Skeletal muscle tissue (tissue), 4 donors: ENCODE data around the gene DTNBP1. TPM values are rescaled to one million over a fixed set of nuclear protein-coding genes. Genes with fewer than 3 reads are reported as not detected.

Experiments
- H3K27ac ChIP-seq: one replicate; pipeline ENCODE4 v1.7.0; 2013; ENCODE audit warnings: mild to moderate bottlenecking, low read depth, low read length, inconsistent platforms
- H3K27me3 ChIP-seq, 3 donors: one replicate each; pipeline ENCODE4 v1.7.0; 2013; ENCODE audit warnings: low read length in 3 of 3; ENCODE audit not compliant: control insufficient read depth in 3 of 3, insufficient read depth in 3 of 3
- H3K36me3 ChIP-seq, 3 donors: one replicate each; pipeline ENCODE4 v1.7.0; 2013; ENCODE audit warnings: low read length in 3 of 3; ENCODE audit not compliant: control insufficient read depth in 3 of 3, insufficient read depth in 3 of 3
- H3K4me1 ChIP-seq, 3 donors: one replicate each; pipeline ENCODE4 v1.7.0; 2013; ENCODE audit warnings: low read length in 3 of 3, mild to moderate bottlenecking in 3 of 3; ENCODE audit not compliant: control insufficient read depth in 3 of 3, insufficient read depth in 3 of 3
- H3K4me3 ChIP-seq, 3 donors: one replicate each; pipeline ENCODE4 v1.7.0; 2013; ENCODE audit warnings: low read length in 3 of 3
- H3K9ac ChIP-seq, 3 donors: one replicate each; pipeline ENCODE4 v1.7.0; 2013; ENCODE audit warnings: low read length in 3 of 3, mild to moderate bottlenecking in 3 of 3, moderate library complexity in 2 of 3, low read depth in 1 of 3
- H3K9me3 ChIP-seq, 3 donors: one replicate each; pipeline ENCODE4 v1.7.0; 2013; ENCODE audit warnings: low read length in 3 of 3; ENCODE audit not compliant: control insufficient read depth in 3 of 3
- total RNA-seq: library from RNA; depleted of rRNA; stranded (reverse); fragments of >200 nt; gene quantifications from one replicate; pipeline ENCODE4 v1.2.3, GENCODE V29; 2014
- donor health status: Osteomylitis.

DTNBP1 gene
- total RNA-seq, 1 donor from 2014 or later = 15.1 TPM

DNA sequence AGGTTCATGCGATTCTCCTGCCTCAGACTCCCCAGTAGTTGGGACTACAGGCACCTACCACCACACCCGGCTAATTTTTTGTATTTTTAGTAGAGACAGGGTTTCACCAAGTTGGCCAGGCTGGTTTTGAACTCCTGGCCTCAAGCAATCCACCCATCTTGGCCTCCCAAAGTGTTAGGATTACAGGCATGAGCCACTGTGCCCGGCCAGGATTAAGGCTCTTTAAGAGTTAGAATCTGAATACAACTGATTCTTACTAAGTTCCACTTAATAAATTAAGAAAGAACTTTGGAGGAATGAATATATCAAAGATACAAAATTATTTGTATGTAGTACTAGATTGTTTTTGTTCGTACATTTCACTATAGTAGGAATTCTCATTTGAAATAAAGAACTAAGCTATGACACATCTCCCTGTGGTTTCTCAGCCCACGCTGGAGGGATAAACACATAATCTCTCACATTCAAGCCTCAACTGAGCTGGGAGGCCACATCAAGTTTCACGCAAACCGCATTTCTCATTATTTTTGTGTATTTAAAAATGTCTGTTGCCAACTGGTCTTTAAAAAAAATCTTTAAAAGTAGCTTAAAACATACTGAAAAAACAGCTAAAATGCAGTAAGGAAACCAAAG, 34.2 kb downstream of the DTNBP1 start:
- peaks cover 0 to 4% (median 3%) of the 10 kb centered on the region in 3 donors for H3K36me3 ChIP-seq
- H3K4me1 ChIP-seq = no peaks in the 10 kb centered on the region
- no peaks in the 10 kb centered on the region for H3K9me3 ChIP-seq
- H3K9ac ChIP-seq = no peak overlapping the region
- H3K27ac ChIP-seq = no peak overlapping the region
- H3K4me3 ChIP-seq = no peak overlapping the region
- no peaks in the 10 kb centered on the region for H3K27me3 ChIP-seq

DNA sequence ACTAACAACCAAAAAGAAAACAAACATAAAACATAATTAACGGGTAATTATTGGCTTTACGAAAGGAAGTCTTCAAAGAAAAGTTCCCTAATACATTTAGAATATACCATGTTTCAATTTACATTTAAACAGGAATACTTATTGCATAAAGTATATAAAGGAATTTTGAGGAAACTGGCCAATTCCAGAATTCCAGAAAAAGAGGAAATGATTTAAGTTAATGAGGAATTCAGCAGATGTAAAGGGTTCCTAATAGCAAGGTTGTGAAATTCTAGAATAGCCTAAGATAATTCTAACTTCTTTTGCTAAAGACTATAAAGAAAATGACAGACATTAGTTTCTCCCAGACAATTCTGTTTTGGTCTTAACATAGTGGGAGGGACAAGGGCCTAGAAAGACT, 35.0 kb downstream of the DTNBP1 start:
- Histone ChIP-seq H3K4me3 (no peak overlapping the region), H3K36me3 (peaks cover 0 to 4% (median 3%) of the 10 kb centered on the region in 3 donors), H3K9me3 (no peaks in the 10 kb centered on the region), H3K4me1 (no peaks in the 10 kb centered on the region), H3K27ac (no peak overlapping the region), H3K9ac (no peak overlapping the region), H3K27me3 (no peaks in the 10 kb centered on the region)

GRCh38 chr6:15626878-15627674, 35.8 kb downstream of the DTNBP1 start:
- Histone ChIP-seq H3K4me3 (no peak overlapping the region), H3K4me1 (peaks cover 0 to 5% (median 0%) of the 10 kb centered on the region in 3 donors), H3K27ac (no peak overlapping the region), H3K9me3 (no peaks in the 10 kb centered on the region), H3K36me3 (peaks cover 0 to 4% (median 3%) of the 10 kb centered on the region in 3 donors), H3K27me3 (no peaks in the 10 kb centered on the region), H3K9ac (no peak overlapping the region)

GRCh38 chr6:15626160-15626559, 36.7 kb downstream of the DTNBP1 start:
- Histone ChIP-seq H3K9ac (no peak overlapping the region), H3K27ac (no peak overlapping the region), H3K9me3 (no peaks in the 10 kb centered on the region), H3K36me3 (peaks cover 0 to 4% (median 3%) of the 10 kb centered on the region in 3 donors), H3K4me3 (no peak overlapping the region), H3K4me1 (peaks cover 7 to 9% (median 8%) of the 10 kb centered on the region in 3 donors), H3K27me3 (no peaks in the 10 kb centered on the region)

DNA sequence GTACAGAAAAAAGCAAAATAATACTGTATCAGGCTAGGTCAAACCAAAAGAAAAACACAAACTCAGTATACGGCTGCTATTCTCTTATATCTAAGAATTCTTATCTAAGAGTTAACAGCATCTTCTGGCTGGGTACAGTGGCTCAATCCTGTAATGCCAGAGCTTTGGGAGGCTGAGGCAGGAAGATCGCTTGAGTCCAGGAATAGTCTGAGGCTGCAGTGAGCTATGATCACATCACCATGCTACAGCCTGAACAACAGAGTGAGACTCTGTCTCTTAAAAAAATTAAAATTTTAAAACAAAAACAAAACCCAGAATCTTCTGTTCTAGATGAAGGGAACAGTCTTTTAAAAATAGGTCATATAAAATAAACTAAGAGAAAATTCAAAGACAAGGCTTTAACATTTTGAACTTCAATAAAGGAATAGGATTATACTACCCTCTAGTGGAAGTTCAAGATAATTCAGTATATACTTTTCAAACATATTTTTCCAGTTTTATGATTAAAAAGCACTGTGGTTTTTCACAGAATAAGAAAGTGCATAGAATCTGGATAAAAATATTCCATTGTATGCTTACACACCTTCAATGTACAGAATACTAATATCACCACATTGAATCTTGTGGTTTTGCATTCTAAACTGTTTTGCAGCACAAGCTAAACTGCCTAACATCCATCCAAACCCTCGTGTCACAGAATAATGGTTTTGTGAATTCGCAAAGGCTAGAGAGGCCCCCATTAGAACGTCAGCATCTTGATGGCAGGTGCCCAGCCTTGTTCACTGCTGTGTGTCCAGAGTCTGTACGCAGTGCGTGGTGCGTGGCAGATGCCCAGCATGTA, 39.3 kb downstream of the DTNBP1 start:
- no peak overlapping the region for H3K27ac ChIP-seq
- peaks cover 0 to 4% (median 3%) of the 10 kb centered on the region in 3 donors for H3K36me3 ChIP-seq
- H3K27me3 ChIP-seq = no peaks in the 10 kb centered on the region
- no peaks in the 10 kb centered on the region for H3K9me3 ChIP-seq
- no peak overlapping the region for H3K9ac ChIP-seq
- peaks cover 9 to 13% (median 10%) of the 10 kb centered on the region in 3 donors for H3K4me1 ChIP-seq
- no peak overlapping the region for H3K4me3 ChIP-seq

- no peak overlapping the region for H3K4me3 ChIP-seq
- H3K27me3 ChIP-seq = no peaks in the 10 kb centered on the region
- H3K4me1 ChIP-seq = peaks cover 9 to 13% (median 10%) of the 10 kb centered on the region in 3 donors
- no peaks in the 10 kb centered on the region for H3K9me3 ChIP-seq
- peak overlapping the region; percentile 15 for H3K27ac ChIP-seq
- peaks cover 0 to 4% (median 2%) of the 10 kb centered on the region in 3 donors for H3K36me3 ChIP-seq
- H3K9ac ChIP-seq = peak overlapping the region in 1 of 3 donors; percentile 54
Measured at GRCh38 chr6:15622045-15622740, 40.6 kb downstream of the DTNBP1 start.

DNA sequence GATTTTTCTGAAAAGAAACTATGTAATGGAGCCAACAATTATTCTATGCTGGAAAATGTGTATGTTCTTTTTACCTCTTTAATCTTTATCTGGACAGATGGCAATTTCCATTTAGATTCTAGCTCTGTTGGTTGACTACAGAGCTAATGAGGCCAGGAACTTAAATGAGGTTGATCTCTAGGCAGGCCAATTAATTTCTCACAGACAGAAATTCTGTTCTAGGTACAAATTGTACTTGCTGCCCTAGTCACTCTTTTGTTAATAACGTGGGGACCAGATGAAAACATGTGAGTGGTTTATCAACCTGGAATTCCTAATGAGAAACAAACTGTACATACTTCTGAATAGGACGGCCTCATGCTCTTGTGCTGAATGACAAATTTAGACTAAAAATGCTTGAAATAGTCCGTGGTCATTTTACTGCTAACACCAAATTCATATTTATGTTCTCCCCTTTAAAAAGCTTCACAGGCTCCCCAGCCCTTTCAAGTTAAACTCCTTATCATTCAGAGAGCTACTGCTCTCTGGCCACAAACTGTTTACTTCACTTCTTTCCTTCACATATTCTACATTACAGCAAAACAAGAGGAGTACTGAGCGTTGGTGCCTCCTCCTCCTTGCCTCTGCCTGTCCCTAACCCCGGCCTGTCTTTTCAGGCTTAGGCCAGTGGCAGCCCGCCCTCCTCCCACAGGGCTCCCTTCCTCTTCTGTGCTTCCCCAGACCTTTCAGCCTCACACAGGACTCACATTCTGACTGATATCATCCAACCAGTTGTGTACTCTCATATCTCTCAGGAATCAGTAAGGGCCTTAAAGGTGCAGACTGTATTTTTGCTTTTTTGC, 41.4 kb downstream of the DTNBP1 start:
- Histone ChIP-seq H3K9me3 (no peaks in the 10 kb centered on the region), H3K36me3 (peaks cover 0 to 4% (median 0%) of the 10 kb centered on the region in 3 donors), H3K9ac (peak overlapping the region; percentile 24 to 54 (median 52)), H3K4me3 (no peak overlapping the region), H3K27ac (peak overlapping the region; percentile 15), H3K27me3 (no peaks in the 10 kb centered on the region), H3K4me1 (peaks cover 9 to 13% (median 11%) of the 10 kb centered on the region in 3 donors)

DNA sequence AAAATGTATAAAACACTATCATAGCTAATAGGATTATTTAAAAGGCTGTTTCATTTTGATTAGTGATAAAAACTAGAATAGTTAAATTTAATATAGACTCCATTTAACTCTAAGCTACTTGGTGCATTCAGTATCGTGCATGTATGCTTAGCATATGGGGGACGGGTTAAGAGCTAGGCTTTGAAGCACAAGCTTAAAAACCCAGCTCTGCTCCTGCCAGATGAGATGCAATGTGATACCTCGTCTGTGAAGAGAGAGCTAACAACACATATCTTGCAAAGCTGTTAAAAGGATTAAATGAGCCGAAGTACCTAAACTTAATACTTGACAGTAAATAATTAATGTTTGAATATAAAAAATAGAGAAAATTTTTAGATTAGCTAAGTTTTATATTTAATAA, 42.2 kb downstream of the DTNBP1 start:
- Histone ChIP-seq H3K27ac (no peak overlapping the region), H3K9ac (peak overlapping the region in 1 of 3 donors; percentile 0), H3K36me3 (peaks cover 0 to 1% (median 0%) of the 10 kb centered on the region in 3 donors), H3K27me3 (no peaks in the 10 kb centered on the region), H3K9me3 (no peaks in the 10 kb centered on the region), H3K4me3 (no peak overlapping the region), H3K4me1 (peaks cover 12 to 18% (median 14%) of the 10 kb centered on the region in 3 donors)

DNA sequence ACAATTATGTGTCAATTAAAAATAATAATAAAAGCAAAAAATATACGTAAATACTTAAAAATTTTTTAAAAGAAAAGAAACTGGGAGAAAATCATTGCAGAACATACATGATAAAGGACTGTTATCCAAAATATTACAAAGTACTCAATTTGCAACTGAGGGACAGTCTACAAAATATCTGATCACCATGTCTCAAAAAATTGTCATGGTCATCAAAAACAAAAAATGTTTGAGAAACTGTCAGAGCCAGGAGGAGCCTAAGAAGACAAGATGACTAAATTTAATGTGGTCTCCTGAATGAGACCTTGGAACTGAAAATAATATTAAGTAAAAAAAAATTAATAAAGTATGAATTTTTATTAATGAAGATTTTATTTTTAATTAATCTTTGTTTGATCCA, 43.5 kb downstream of the DTNBP1 start:
- H3K27ac ChIP-seq = no peak overlapping the region
- H3K9ac ChIP-seq = no peak overlapping the region

More for the DNA sequence above, 43.5 kb downstream of the DTNBP1 start:
- Histone ChIP-seq H3K36me3 (peaks cover 0 to 4% (median 4%) of the 10 kb centered on the region in 3 donors), H3K9me3 (no peaks in the 10 kb centered on the region), H3K27me3 (no peaks in the 10 kb centered on the region), H3K4me1 (peaks cover 12 to 18% (median 14%) of the 10 kb centered on the region in 3 donors), H3K4me3 (no peak overlapping the region)
